Measurements from ENCODE around the gene MLN. TPM values are rescaled to one million over a fixed set of nuclear protein-coding genes. Genes with fewer than 3 reads are reported as not detected.

Gene MLN
- total RNA-seq, 1 experiment from 2014 or later, result not detected

DNA sequence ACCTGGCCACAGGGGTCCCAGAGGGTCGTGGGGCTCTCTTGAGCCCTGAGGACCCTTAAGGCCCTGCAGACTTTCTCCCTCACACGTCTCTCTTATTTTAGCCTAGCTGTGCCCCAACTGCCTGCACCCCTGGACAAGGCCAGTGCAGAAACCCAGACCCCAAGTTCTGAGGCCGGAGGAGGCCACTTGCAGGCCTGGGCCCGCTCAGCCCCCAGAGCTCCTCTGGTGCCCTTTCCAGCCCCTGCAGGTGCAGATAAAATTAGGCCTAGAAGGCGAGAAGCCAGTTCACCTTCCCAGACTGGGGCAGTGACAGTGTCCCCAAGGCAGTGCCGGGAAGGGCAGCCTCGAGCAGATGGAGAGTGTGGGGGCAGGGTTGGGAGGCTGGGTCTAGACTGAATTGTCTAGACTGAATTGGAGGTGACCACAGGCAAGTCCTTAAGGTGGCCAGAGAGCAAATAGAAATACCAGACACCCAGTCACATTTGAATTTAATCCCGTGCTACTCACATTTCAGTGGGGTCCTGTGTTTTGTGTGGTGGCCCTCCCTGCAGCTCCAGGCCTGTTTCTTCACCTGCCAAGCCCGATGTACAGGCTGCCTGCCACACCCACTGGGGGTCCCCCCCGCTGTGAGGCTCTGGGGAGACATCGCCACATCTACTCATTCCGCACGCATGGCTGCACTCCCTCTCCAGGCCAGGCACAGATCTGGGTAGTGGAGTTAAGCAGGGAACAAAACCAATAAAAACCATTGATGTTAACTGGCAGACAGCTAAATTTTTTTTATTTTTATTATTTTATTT, 48.5 kb downstream of the MLN start:
- ChIA-PET POLR2A (no interaction called here), RAD21 (ENCODE audit: low non-redundant PET in 1 of 2, low total read pairs in 2 of 2, uncharacterized antibody in 2 of 2, unreplicated experiment in 2 of 2) (no interaction called here), CTCF (no interaction called here)
- Histone ChIP-seq H3K27ac (ENCODE audit: low read depth, low read length) (no peak overlapping the region), H3K36me3 (ENCODE audit: control insufficient read depth in 1 of 2, insufficient read depth in 2 of 2, low read length in 2 of 2) (no peaks in the 10 kb centered on the region), H3K4me1 (ENCODE audit: control insufficient read depth in 1 of 2, insufficient read depth in 2 of 2, low read length in 2 of 2) (peaks cover 13 to 23% of the 10 kb centered on the region in 2 experiments; a peak in 3 of 4 replicates), H2AFZ (ENCODE audit: low read depth, low read length, poor library complexity, severe bottlenecking) (no peak overlapping the region), H4K20me1 (ENCODE audit: insufficient read depth) (no peaks in the 10 kb centered on the region), H3K9me2 (ENCODE audit: insufficient read depth) (no peaks in the 10 kb centered on the region), H3K4me3 (replicated peaks in 1 of 2; ENCODE audit: low read depth in 1 of 2, low read length in 2 of 2) (no peak overlapping the region), H3K4me2 (ENCODE audit: low read length) (no peak overlapping the region), H3K27me3 (ENCODE audit: insufficient read depth, low read length) (no peaks in the 10 kb centered on the region), H3K9me3 (ENCODE audit: control insufficient read depth in 1 of 2, insufficient read depth in 1 of 2, low read depth in 1 of 2, low read length in 2 of 2) (no peaks in the 10 kb centered on the region), H3K9ac (ENCODE audit: low read length) (no peak overlapping the region), H3K79me2 (ENCODE audit: insufficient read depth, low read length) (no peaks in the 10 kb centered on the region)
- intact Hi-C loops (cut with micrococcal nuclease), result no loop called here
- DNase-seq (ENCODE audit: low read depth, low spot score) (no peak), ATAC-seq (no peak)
- no TSS peak for BruUV-seq (replicated peaks)
- no peak for TF ChIP-seq SRF (IDR thresholded peaks at IDR 0.05; ENCODE audit: low read depth)
- TF ChIP-seq MAX (IDR thresholded peaks at IDR 0.05), result no peak
- no peak for TF ChIP-seq ZNF274 (IDR thresholded peaks at IDR 0.05; ENCODE audit: low read depth, low read length)
- no peak for TF ChIP-seq POLR2AphosphoS5 (IDR thresholded peaks at IDR 0.05; ENCODE audit: low read depth, low read length)
- TF ChIP-seq JUND (IDR thresholded peaks at IDR 0.05), result no peak
- TF ChIP-seq REST (IDR thresholded peaks at IDR 0.05; ENCODE audit: low read depth), result no peak
